Mucosa of descending colon (tissue), 3 donors: ENCODE measurements around the gene ZNF653. TPM values are rescaled to one million over a fixed set of nuclear protein-coding genes. Genes with fewer than 3 reads are reported as not detected.
"Not testable (repeated sequence)": the region's sequence is repeated elsewhere in the genome, so short reads cannot be mapped to it uniquely, and the experiment has no call there.

Experiments
- ATAC-seq: fragments of 200-7000 bp; cut with Tn5 transposase; one replicate; pipeline ENCODE4 v1.9.1; 2020; ENCODE audit warnings: mild to moderate bottlenecking, moderate library complexity
- DNase-seq, 3 donors: peaks; one replicate each; pipeline ENCODE4 v3.0.0-alpha.2; 2020
- H3K36me3 ChIP-seq: fragments of 200-600 bp; one replicate; pipeline ENCODE4 v1.8.0; 2021; ENCODE audit warnings: low read depth, mild to moderate bottlenecking
- H3K4me1 ChIP-seq: fragments of 200-600 bp; one replicate; pipeline ENCODE4 v1.8.0; 2021; ENCODE audit warnings: low read depth, mild to moderate bottlenecking
- H3K4me3 ChIP-seq: fragments of 200-600 bp; one replicate; pipeline ENCODE4 v1.8.0; 2021; ENCODE audit warnings: mild to moderate bottlenecking
- H3K9me3 ChIP-seq: fragments of 200-600 bp; one replicate; pipeline ENCODE4 v1.8.0; 2021; ENCODE audit warnings: mild to moderate bottlenecking
- CTCF ChIP-seq: fragments of 200-600 bp; IDR thresholded peaks from one replicate; pipeline ENCODE4 v1.8.0; 2022; ENCODE audit warnings: antibody characterized with exemption, mild to moderate bottlenecking
- intact Hi-C, 2 donors: fragments of 100-400 bp; cut with DNase I in 1 of 2; cut with micrococcal nuclease in 1 of 2; formaldehyde crosslinking; loops; one replicate each; pipeline versions ENCODE4 v1.11.0 to v1.11.1; 2022; cut with DNase I, micrococcal nuclease
- total RNA-seq, 3 donors: library from RNA; stranded (reverse); fragmentation: NEBNext Ultra II Directional in 2 of 3; extraction: Animal tissue kit (Norgen Biotek cat#: 25700) in 2 of 3; gene quantifications; one replicate each; pipeline versions ENCODE4 v1.2.1 to v1.2.4, GENCODE V29; 2021 to 2023
- donor health status: DM: no; HTN: no; CAD: no; lungs with moderate emphysema.
- donor health status: DM: no; HTN: no; CAD: no.
- donor health status: DM: no; HTN: yes; CAD: no.

Gene ZNF653
- total RNA-seq, 3 donors from 2014 or later = 10.4 to 13.5 (median 10.9) TPM

GRCh38 chr19:11479090-11479897 is 26.3 kb downstream of the ZNF653 start:
- no peak for TF ChIP-seq CTCF
- DNase-seq = peak in 2 of 3 donors; percentile 60 to 69
- Histone ChIP-seq H3K4me3 (no peak overlapping the region), H3K9me3 (no peaks in the 10 kb centered on the region), H3K36me3 (no peaks in the 10 kb centered on the region), H3K4me1 (peaks cover 15% of the 10 kb centered on the region)
- peak; percentile 27 for ATAC-seq
- intact Hi-C loops = no loop called here

- no peaks in the 10 kb centered on the region for H3K9me3 ChIP-seq
- TF ChIP-seq CTCF = no peak
- DNase-seq = no peak
- intact Hi-C loops = no loop called here
- peaks cover 15% of the 10 kb centered on the region for H3K4me1 ChIP-seq
- ATAC-seq = no peak
- no peak overlapping the region for H3K4me3 ChIP-seq
- H3K36me3 ChIP-seq = no peaks in the 10 kb centered on the region
Measured at GRCh38 chr19:11478167-11479089, 27.2 kb downstream of the ZNF653 start.

GRCh38 chr19:11475861-11476260 is 29.8 kb downstream of the ZNF653 start:
- no peak for ATAC-seq
- Histone ChIP-seq H3K36me3 (no peaks in the 10 kb centered on the region), H3K9me3 (no peaks in the 10 kb centered on the region), H3K4me3 (no peak overlapping the region), H3K4me1 (peaks cover 7% of the 10 kb centered on the region)
- intact Hi-C loops = no loop called here
- DNase-seq = no peak
- TF ChIP-seq CTCF = no peak

GRCh38 chr19:11475343-11475742 is 30.3 kb downstream of the ZNF653 start:
- H3K9me3 ChIP-seq, H3K36me3 ChIP-seq, DNase-seq, ATAC-seq, H3K4me3 ChIP-seq, intact Hi-C loops, H3K4me1 ChIP-seq: not testable (repeated sequence)

- H3K4me1 ChIP-seq = no peaks in the 10 kb centered on the region
- no peak overlapping the region for H3K4me3 ChIP-seq
- DNase-seq (no peak), ATAC-seq (no peak)
- no peaks in the 10 kb centered on the region for H3K36me3 ChIP-seq
- intact Hi-C loops = no loop called here
- no peak for TF ChIP-seq CTCF
- H3K9me3 ChIP-seq = no peaks in the 10 kb centered on the region
Measured at GRCh38 chr19:11473725-11474124, 31.9 kb downstream of the ZNF653 start.

- intact Hi-C loops, DNase-seq, H3K9me3 ChIP-seq, H3K36me3 ChIP-seq, ATAC-seq, H3K4me3 ChIP-seq, H3K4me1 ChIP-seq: not testable (repeated sequence)
Measured at GRCh38 chr19:11468266-11468845, 37.3 kb downstream of the ZNF653 start.
